Activated CD8-positive, alpha-beta memory T cell treated with anti-CD3 and anti-CD28 coated beads for 48 hours (primary cell): ENCODE measurements around the gene TTLL6.

ENCODE experiments used
- DNase-seq, 3 experiments: peaks; one replicate each; pipeline ENCODE4 v3.0.0-alpha.2; 2020; ENCODE audit warnings: low read depth in 2 of 3, low spot score in 2 of 3

The TTLL6 gene

GRCh38 chr17:48761114-48761513, 55.9 kb downstream of the TTLL6 start:
- no peak for DNase-seq

GRCh38 chr17:48760411-48760810, 56.6 kb downstream of the TTLL6 start:
- no peak for DNase-seq

GRCh38 chr17:48759288-48759687, 57.7 kb downstream of the TTLL6 start:
- DNase-seq: no peak

GRCh38 chr17:48757524-48757961, 59.5 kb downstream of the TTLL6 start:
- DNase-seq: no peak

- DNase-seq: no peak
Observed at GRCh38 chr17:48756830-48757251, 60.2 kb downstream of the TTLL6 start.

GRCh38 chr17:48755356-48755755, 61.7 kb downstream of the TTLL6 start:
- no peak for DNase-seq

- DNase-seq: no peak
Observed at GRCh38 chr17:48754500-48755261, 62.3 kb downstream of the TTLL6 start.

GRCh38 chr17:48753794-48754499, 63.1 kb downstream of the TTLL6 start:
- no peak for DNase-seq

GRCh38 chr17:48752399-48753288, 64.4 kb downstream of the TTLL6 start:
- DNase-seq: no peak

GRCh38 chr17:48751733-48752398, 65.2 kb downstream of the TTLL6 start:
- no peak for DNase-seq

- no peak for DNase-seq
Observed at GRCh38 chr17:48751172-48751571, 65.9 kb downstream of the TTLL6 start.

GRCh38 chr17:48749621-48750553, 67.1 kb downstream of the TTLL6 start:
- no peak for DNase-seq

- no peak for DNase-seq
Observed at GRCh38 chr17:48748718-48749566, 68.1 kb downstream of the TTLL6 start.

GRCh38 chr17:48747445-48748363, 69.3 kb downstream of the TTLL6 start:
- DNase-seq: no peak

- DNase-seq: no peak
Observed at GRCh38 chr17:48746916-48747444, 70.0 kb downstream of the TTLL6 start.

GRCh38 chr17:48745381-48746275, 71.4 kb downstream of the TTLL6 start:
- DNase-seq: no peak

- no peak for DNase-seq
Observed at GRCh38 chr17:48740537-48740936, 76.5 kb downstream of the TTLL6 start.
